GM19452 (cell line): Measurements from ENCODE around the gene HLA-DOA.

Experiments used
- ATAC-seq: cut with Tn5 transposase; IDR thresholded peaks from one replicate; pipeline ENCODE4 v1.9.1; 2021; ENCODE audit not compliant: unreplicated experiment

The HLA-DOA gene

GRCh38 chr6:32967151-32968091 lies 42.0 kb downstream of the HLA-DOA start:
- no peak for ATAC-seq

- no peak for ATAC-seq
These were observed 44.6 kb downstream of the HLA-DOA start for GRCh38 chr6:32964776-32965175.

DNA sequence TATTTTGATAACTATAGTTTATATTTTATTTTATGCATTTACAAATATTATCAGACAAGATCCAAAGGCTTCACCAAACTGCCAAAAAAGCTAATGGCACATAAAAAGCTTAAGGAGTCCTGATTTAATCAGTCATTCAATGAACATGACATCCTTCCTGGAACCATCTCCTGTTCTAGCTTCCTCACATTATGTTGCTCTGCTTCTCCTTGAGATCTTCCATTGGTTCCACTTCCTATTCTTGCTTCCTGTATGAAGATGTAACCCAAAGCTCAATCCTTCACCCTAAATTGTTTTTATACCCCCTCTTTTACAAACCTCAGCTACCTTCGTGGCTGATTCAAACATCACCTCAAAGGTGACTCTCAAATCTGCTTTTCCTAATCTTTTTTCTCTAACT lies 45.5 kb downstream of the HLA-DOA start:
- ATAC-seq, result no peak

- no peak for ATAC-seq
These were observed 47.1 kb downstream of the HLA-DOA start for GRCh38 chr6:32962213-32962826.

GRCh38 chr6:32960563-32960962 lies 48.8 kb downstream of the HLA-DOA start:
- no peak for ATAC-seq

DNA sequence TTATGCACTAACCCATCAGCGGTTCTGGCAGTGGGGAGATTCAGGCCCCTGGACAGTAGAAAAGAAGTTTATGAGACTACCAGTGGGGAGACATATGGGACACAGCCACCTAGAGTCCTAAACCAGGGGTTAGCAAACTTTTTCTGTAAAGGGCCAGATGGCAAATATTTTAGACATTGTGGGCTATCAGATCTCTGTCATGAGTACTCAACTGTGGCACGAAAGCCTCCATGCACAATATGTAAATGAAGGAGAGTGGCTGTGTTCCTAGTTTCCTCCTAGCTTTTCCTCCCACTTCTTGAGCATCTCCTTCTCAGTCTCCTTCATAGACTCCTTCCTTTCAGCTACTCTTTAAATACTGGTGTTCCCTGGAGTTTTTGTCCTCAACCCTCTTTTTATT lies 53.2 kb downstream of the HLA-DOA start:
- no peak for ATAC-seq

- ATAC-seq, result no peak
These were observed 54.2 kb downstream of the HLA-DOA start for GRCh38 chr6:32954986-32955802.

DNA sequence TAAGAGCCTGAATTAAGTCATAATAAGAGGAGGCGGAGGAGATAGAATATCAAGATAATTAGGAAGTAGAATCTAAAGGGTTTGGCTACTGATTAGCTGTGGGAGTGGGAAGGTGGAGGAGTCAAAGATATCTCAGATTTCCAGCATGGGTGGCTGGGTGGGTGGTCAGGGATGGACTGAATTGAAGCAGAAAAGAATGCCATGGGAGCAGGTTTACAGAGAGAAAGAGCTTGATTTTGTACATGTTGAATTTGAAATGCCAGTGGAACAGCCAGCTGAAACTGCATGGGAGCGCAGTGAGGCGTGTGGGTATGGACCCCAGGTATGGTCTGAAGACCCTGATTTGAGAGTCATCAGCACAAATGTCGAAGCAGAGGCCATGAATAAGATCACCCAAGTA lies 55.1 kb downstream of the HLA-DOA start:
- ATAC-seq, result no peak
